Thyroid gland (tissue), 4 donors: ENCODE results near the gene SPTLC3.

ENCODE experiments used
- POLR2A ChIP-seq, 2 donors: fragments of 450-650 bp; IDR thresholded peaks; one replicate each; pipeline ENCODE4 v1.6.1; 2017; ENCODE audit warnings: antibody characterized with exemption in 2 of 2, mild to moderate bottlenecking in 2 of 2, moderate library complexity in 1 of 2
- TF ChIP-seq, protein P1 (sequence below), 6 experiments: fragments of 200-600 bp in 3 of 6; fragments of 450-650 bp in 3 of 6; sonication (generic) in 3 of 6; IDR thresholded peaks; one replicate each; pipeline ENCODE4 v1.5.1; 2016 to 2019; ENCODE audit warnings: antibody characterized with exemption in 6 of 6, mild to moderate bottlenecking in 2 of 6, inconsistent platforms in 1 of 6, moderate library complexity in 1 of 6

DNA sequence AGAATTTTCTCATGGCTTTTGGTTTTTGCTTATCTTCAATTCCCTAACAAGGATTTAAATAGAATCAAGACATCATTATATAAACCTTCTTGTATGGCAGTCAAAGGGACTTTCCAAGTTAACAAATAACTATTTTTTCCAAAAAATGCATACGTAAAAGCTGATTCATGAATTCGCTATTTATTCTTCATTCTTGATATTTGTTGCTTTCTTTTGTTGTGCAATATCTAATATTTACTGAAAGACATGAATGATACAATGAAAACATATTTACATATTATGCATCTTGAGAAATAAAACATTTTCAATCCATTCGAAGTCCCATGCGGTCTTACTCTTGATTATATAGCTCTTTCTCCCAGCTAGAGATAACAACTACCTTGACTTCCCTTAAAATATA lies 47.0 kb upstream of the SPTLC3 start:
- TF ChIP-seq, protein P1, sequence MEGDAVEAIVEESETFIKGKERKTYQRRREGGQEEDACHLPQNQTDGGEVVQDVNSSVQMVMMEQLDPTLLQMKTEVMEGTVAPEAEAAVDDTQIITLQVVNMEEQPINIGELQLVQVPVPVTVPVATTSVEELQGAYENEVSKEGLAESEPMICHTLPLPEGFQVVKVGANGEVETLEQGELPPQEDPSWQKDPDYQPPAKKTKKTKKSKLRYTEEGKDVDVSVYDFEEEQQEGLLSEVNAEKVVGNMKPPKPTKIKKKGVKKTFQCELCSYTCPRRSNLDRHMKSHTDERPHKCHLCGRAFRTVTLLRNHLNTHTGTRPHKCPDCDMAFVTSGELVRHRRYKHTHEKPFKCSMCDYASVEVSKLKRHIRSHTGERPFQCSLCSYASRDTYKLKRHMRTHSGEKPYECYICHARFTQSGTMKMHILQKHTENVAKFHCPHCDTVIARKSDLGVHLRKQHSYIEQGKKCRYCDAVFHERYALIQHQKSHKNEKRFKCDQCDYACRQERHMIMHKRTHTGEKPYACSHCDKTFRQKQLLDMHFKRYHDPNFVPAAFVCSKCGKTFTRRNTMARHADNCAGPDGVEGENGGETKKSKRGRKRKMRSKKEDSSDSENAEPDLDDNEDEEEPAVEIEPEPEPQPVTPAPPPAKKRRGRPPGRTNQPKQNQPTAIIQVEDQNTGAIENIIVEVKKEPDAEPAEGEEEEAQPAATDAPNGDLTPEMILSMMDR (IDR thresholded peaks at IDR 0.05), result no peak
- TF ChIP-seq POLR2A (IDR thresholded peaks at IDR 0.05), result no peak
